HG03571 (cell line): ENCODE measurements around the gene ABCA1.
"Not testable (repeated sequence)": the region's sequence is repeated elsewhere in the genome, so short reads cannot be mapped to it uniquely, and the experiment has no call there.

Experiments
- ATAC-seq: cut with Tn5 transposase; IDR thresholded peaks from one replicate; pipeline ENCODE4 v1.9.1; 2021; ENCODE audit not compliant: unreplicated experiment

Gene ABCA1

GRCh38 chr9:104944871-104945270 is 16.9 kb upstream of the ABCA1 start:
- no peak for ATAC-seq

- no peak for ATAC-seq
These were observed 16.4 kb upstream of the ABCA1 start for GRCh38 chr9:104944356-104944755.

GRCh38 chr9:104941597-104941996 is 13.6 kb upstream of the ABCA1 start:
- ATAC-seq, result no peak

GRCh38 chr9:104936291-104936690 is 8.3 kb upstream of the ABCA1 start:
- no peak for ATAC-seq

- not testable (repeated sequence) for ATAC-seq
These were observed 7.5 kb upstream of the ABCA1 start for GRCh38 chr9:104935501-104935810.

- ATAC-seq, result no peak
These were observed 6.9 kb upstream of the ABCA1 start for GRCh38 chr9:104934691-104935500.

- ATAC-seq, result not testable (repeated sequence)
These were observed 5.1 kb upstream of the ABCA1 start for GRCh38 chr9:104933091-104933490.

- no peak for ATAC-seq
These were observed 3.3 kb upstream of the ABCA1 start for GRCh38 chr9:104931256-104931655.

GRCh38 chr9:104927216-104927911 is 591 bp downstream of the ABCA1 start:
- ATAC-seq, result no peak

GRCh38 chr9:104923740-104924139 is 4.2 kb downstream of the ABCA1 start:
- peak; percentile 80 for ATAC-seq

- no peak for ATAC-seq
These were observed 4.7 kb downstream of the ABCA1 start for GRCh38 chr9:104923289-104923688.

- ATAC-seq, result not testable (repeated sequence)
These were observed 5.2 kb downstream of the ABCA1 start for GRCh38 chr9:104922748-104923147.

GRCh38 chr9:104921067-104921741 is 6.8 kb downstream of the ABCA1 start:
- ATAC-seq, result no peak

- ATAC-seq, result no peak
These were observed 12.2 kb downstream of the ABCA1 start for GRCh38 chr9:104915753-104916152.

GRCh38 chr9:104915049-104915448 is 12.9 kb downstream of the ABCA1 start:
- no peak for ATAC-seq

- ATAC-seq, result no peak
These were observed 13.5 kb downstream of the ABCA1 start for GRCh38 chr9:104914466-104914865.

GRCh38 chr9:104912606-104913005 is 15.3 kb downstream of the ABCA1 start:
- ATAC-seq, result no peak

GRCh38 chr9:104911032-104911607 is 16.8 kb downstream of the ABCA1 start:
- no peak for ATAC-seq

- ATAC-seq, result no peak
These were observed 20.5 kb downstream of the ABCA1 start for GRCh38 chr9:104907278-104907951.

- ATAC-seq, result no peak
These were observed 21.3 kb downstream of the ABCA1 start for GRCh38 chr9:104906441-104907277.
